H4 (cell line): ENCODE results near the gene PIP4K2A. TPM values are rescaled to one million over a fixed set of nuclear protein-coding genes. Genes with fewer than 3 reads are reported as not detected.
"Not testable (repeated sequence)": the region's sequence is repeated elsewhere in the genome, so short reads cannot be mapped to it uniquely, and the experiment has no call there.

Experiments used
- DNase-seq: peaks from one replicate; pipeline ENCODE4 v3.0.0-alpha.2; 2015; ENCODE audit warnings: low spot score
- total RNA-seq: library from RNA; depleted of rRNA; stranded (reverse); fragments of >200 nt; shearing (Covaris generic); gene quantifications from 2 replicates; pipeline ENCODE4 v1.2.3, GENCODE V29; 2014

Gene PIP4K2A
- total RNA-seq, 1 experiment from 2014 or later, result 10.8 TPM

DNA sequence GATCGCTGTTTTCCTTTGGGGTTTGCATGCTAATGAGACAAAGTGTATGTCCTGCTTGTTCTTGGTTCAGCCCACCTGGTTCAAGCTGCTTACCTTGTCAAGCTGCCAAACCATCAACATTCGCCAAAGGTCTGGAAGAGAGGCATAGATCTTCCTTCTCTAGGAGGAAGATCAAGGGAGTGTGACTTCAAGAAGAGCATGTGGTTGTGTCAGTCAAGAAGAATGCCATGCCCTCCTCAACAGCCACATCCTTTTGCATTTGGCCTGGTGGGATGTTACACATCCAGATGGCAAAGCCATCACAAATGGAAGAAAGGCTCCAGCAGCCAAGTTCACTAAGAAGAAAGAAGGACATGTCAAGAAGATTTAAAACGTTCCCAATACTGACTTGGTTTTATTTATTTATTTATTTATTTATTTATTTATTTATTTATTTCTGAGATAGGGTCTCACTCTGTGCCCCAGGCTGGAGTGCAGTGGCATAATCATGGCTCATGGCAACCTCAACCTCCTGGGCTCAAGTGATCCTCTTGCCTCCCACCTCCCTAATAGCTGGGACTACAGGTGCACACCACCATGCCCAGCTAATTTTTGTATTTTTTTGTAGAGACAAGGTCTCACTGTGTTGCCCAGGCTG lies 5.1 kb upstream of the PIP4K2A start:
- DNase-seq, result no peak

- not testable (repeated sequence) for DNase-seq
These were observed 4.3 kb upstream of the PIP4K2A start for GRCh38 chr10:22718659-22719058.

GRCh38 chr10:22717728-22718127 lies 3.4 kb upstream of the PIP4K2A start:
- no peak for DNase-seq

GRCh38 chr10:22716943-22717342 lies 2.6 kb upstream of the PIP4K2A start:
- no peak for DNase-seq

GRCh38 chr10:22715290-22715625 lies 880 bp upstream of the PIP4K2A start:
- no peak for DNase-seq

- no peak for DNase-seq
These were observed 412 bp downstream of the PIP4K2A start for GRCh38 chr10:22713853-22714478.

DNA sequence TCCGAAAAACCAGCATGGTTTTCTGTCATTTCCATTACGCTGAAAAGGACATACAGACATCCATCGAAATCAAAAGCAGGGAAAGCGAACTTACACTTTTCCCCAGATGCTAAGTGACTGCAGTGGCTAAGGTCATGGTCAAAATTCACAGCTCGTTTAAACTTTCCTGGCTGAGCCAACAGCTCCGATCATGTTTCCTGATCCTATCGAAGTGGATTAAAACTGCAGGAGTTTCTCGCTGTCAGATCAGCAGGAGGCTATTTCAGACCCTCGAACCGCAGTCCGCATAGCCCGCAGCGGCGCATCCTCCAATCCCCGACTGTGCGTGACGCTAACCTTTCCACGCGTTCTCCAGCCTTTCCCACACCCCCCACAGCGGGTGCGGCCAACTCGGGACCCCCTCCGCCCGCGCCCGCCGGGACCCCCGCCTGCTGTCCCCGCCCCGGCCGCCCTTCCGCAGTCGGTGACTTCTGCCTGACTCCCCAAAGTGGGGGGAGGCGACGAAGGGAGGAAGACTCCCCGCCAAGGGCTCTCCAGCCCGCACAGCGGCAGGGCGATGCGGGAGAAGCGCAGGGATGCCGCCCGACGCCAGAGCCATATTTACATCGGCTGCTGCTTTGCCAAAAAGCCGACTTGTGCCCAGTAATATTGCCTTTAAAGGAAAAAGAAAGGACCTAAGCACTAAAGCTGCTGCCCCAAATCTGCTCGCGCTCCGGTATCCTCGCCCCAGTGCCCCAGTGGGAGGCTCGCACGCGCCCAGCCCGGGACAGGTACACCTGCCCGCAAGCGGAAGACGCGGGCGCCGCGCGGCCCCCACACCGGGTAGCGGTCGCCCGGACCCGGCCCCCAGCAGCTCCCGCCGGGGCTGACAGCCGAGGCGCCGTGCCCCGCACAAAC lies 1.2 kb downstream of the PIP4K2A start:
- no peak for DNase-seq

DNA sequence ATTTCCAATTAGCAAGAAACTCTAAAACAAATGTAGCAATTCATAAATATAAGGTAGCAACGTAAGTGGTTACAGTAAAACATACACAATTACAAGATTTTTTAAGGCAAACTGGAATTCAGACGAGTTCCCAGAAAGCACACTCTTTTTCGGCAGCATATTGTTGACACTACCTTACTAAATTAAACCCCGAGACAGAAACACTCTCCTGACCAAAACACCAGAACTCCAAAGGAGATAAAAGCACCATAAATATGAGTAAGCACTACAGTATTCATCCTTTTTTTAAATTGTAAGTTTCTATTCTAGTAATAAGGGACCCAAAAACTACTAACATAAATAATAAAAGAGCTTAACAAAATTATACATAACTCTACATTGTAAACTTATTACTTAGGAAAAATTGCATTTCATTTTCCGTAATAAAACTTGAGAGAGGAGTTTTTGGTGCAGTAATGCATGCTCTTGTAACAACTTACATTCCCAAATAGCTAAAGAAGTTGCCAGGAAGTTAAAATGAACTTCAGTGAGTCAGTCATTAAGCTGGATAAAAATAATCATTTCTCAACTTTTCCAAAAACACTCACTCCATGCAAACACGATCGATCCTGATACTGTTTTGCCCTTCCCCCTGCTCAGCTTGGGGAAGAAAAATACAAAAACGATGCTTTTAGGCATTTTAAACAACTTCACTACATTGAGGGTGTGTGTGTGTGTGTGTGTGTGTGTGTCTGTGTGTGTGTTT lies 2.0 kb downstream of the PIP4K2A start:
- no peak for DNase-seq

DNA sequence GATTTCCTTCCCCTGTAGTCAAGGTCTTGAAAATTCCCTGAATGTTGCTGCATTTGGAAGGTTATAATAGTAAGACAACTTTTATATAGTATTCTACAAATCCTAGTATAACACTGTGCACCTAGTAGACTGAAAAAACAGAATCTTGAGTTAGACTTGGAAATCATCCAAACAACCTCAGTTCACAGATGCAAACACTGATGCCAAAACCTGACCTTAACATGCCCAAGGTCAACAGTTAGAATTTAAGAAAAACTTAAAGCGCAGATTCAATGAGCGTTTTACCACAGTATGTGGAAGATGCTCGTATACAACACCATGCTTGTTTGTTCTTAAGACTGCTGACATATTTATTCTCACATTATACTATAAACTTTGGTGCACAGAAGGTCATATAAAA lies 3.0 kb downstream of the PIP4K2A start:
- no peak for DNase-seq

GRCh38 chr10:22710139-22710745 lies 4.1 kb downstream of the PIP4K2A start:
- no peak for DNase-seq

- DNase-seq, result no peak
These were observed 5.6 kb downstream of the PIP4K2A start for GRCh38 chr10:22708772-22709171.

- DNase-seq, result no peak
These were observed 8.9 kb downstream of the PIP4K2A start for GRCh38 chr10:22705527-22705926.

DNA sequence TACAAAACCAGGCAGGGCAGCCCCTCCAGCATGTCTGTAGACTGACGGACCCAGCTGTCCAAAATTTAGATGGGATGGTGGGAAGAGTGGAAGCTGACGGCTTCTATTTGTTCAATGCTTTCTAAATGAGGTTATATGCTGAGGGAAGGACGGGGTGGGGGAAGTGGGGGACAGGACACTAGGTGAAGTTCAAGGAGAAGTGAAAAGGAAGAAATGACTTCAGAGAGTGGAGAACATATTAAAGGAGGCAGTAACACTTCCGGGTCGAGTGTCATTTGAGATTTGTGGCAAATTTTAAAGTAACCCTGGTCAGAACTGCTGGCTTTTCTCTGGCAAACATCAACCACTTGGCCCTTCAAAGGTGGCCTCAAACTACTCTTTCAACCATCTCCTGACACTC lies 9.4 kb downstream of the PIP4K2A start:
- no peak for DNase-seq

- no peak for DNase-seq
These were observed 9.9 kb downstream of the PIP4K2A start for GRCh38 chr10:22704471-22704911.

DNA sequence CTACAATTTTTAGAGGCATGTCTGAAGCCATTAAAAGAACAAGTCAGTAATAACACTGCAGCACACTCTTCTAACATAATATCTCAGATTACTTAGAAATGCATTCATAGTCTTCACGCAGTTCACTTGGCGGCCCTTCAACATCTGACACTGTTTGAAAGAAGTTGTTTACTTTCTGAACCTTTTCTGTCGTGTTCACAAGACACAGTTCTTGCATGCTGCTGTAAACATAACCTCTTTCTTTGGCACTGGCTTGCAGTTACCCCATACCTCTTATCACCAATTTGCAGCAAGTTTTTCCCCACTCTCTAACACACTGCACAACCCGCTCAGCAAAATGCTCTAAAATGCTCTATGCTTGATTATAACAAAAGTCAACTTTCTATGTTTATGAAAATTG lies 12.0 kb downstream of the PIP4K2A start:
- DNase-seq, result peak; percentile 51

- DNase-seq, result no peak
These were observed 13.1 kb downstream of the PIP4K2A start for GRCh38 chr10:22701132-22701826.

- no peak for DNase-seq
These were observed 13.9 kb downstream of the PIP4K2A start for GRCh38 chr10:22700489-22700888.

GRCh38 chr10:22699976-22700375 lies 14.4 kb downstream of the PIP4K2A start:
- no peak for DNase-seq

- no peak for DNase-seq
These were observed 15.4 kb downstream of the PIP4K2A start for GRCh38 chr10:22698941-22699440.

- no peak for DNase-seq
These were observed 16.6 kb downstream of the PIP4K2A start for GRCh38 chr10:22697800-22698199.

- no peak for DNase-seq
These were observed 17.3 kb downstream of the PIP4K2A start for GRCh38 chr10:22697101-22697500.
